Keratinocyte (primary cell): ENCODE data around the gene PARP11. TPM values are rescaled to one million over a fixed set of nuclear protein-coding genes. Genes with fewer than 3 reads are reported as not detected.

Source experiments
- DNase-seq: peaks from one replicate; pipeline ENCODE4 v3.0.0-alpha.2; 2011; ENCODE audit warnings: low read depth, missing footprints, low spot score
- FAIRE-seq: peaks from 2 replicates; lab custom pipeline; 2011; peaks lifted over from hg19 to GRCh38; lab: Jason Lieb, UNC
- H2AFZ ChIP-seq: 2 replicates; pipeline ENCODE4 v1.6.0; 2012; ENCODE audit warnings: low read length, control low read depth, inconsistent platforms; ENCODE audit not compliant: control insufficient read depth
- H3K27ac ChIP-seq: 2 replicates; pipeline ENCODE4 v1.5.1; 2011; ENCODE audit warnings: low read length; ENCODE audit not compliant: control insufficient read depth, insufficient read depth
- H3K27me3 ChIP-seq: 3 replicates; pipeline ENCODE4 v1.6.0; 2011; ENCODE audit warnings: low read length; ENCODE audit not compliant: control insufficient read depth, insufficient read depth; ENCODE audit errors: extremely low read depth
- H3K36me3 ChIP-seq, 2 experiments: 2 replicates in 1 of 2; 3 replicates in 1 of 2; pipeline ENCODE4 v1.5.1; 2011; ENCODE audit warnings: low read length in 2 of 2, mild to moderate bottlenecking in 1 of 2; ENCODE audit not compliant: control insufficient read depth in 2 of 2, insufficient read depth in 2 of 2; ENCODE audit errors: extremely low read depth in 1 of 2
- H3K4me1 ChIP-seq: 3 replicates; pipeline ENCODE4 v1.5.1; 2011; ENCODE audit warnings: low read length; ENCODE audit not compliant: control insufficient read depth, insufficient read depth; ENCODE audit errors: extremely low read depth
- H3K4me2 ChIP-seq: 3 replicates; pipeline ENCODE4 v1.6.0; 2011; ENCODE audit warnings: low read depth, low read length; ENCODE audit not compliant: control insufficient read depth, insufficient read depth; ENCODE audit errors: extremely low read depth
- H3K4me3 ChIP-seq, 3 experiments: fragments of 200-600 bp in 1 of 3; sonication (generic) in 1 of 3; 2 replicates in 2 of 3; 3 replicates in 1 of 3; pipeline ENCODE4 v1.5.1; 2011 to 2016; ENCODE audit warnings: low read length in 3 of 3, mild to moderate bottlenecking in 3 of 3, control low read depth in 2 of 3, inconsistent platforms in 1 of 3, low read depth in 1 of 3, mixed read lengths in 1 of 3, mixed run types in 1 of 3, moderate library complexity in 1 of 3; ENCODE audit not compliant: control insufficient read depth in 2 of 3, insufficient read depth in 2 of 3; ENCODE audit errors: extremely low read depth in 1 of 3
- H3K79me2 ChIP-seq: 2 replicates; pipeline ENCODE4 v1.6.0; 2012; ENCODE audit warnings: low read length; ENCODE audit not compliant: control insufficient read depth, insufficient read depth
- H3K9ac ChIP-seq: 3 replicates; pipeline ENCODE4 v1.6.0; 2011; ENCODE audit warnings: low read length; ENCODE audit not compliant: control insufficient read depth, insufficient read depth; ENCODE audit errors: extremely low read depth
- H3K9me1 ChIP-seq: 3 replicates; pipeline ENCODE4 v1.6.0; 2011; ENCODE audit warnings: low read length; ENCODE audit not compliant: control insufficient read depth, insufficient read depth; ENCODE audit errors: extremely low read depth
- H3K9me3 ChIP-seq: 2 replicates; pipeline ENCODE4 v1.5.1; 2012; ENCODE audit warnings: low read depth, low read length; ENCODE audit not compliant: control insufficient read depth
- H4K20me1 ChIP-seq: 3 replicates; pipeline ENCODE4 v1.6.0; 2011; ENCODE audit warnings: low read length; ENCODE audit not compliant: control insufficient read depth, insufficient read depth; ENCODE audit errors: extremely low read depth
- EZH2 ChIP-seq: IDR thresholded peaks from one replicate; pipeline ENCODE4 v1.6.1; 2012; ENCODE audit warnings: inconsistent platforms, mild to moderate bottlenecking, low read length, moderate library complexity
- dilution Hi-C: fragments of 300-500 bp; cut with MboI; formaldehyde crosslinking; loops from one replicate; pipeline ENCODE4 v1.7.0; 2020; ENCODE audit warnings: low sequenced_read_pairs; ENCODE audit not compliant: extremely low pct_ligation_motif_present
- polyA plus RNA-seq, 5 experiments: library from polyadenylated mRNA; depleted of rRNA in 3 of 5; stranded (reverse) in 3 of 5; stranded (forward) in 1 of 5; unstranded in 1 of 5; fragments of >200 nt; gene quantifications; 1 replicate in 1 of 5; 2 replicates in 3 of 5; 3 replicates in 1 of 5; pipeline versions ENCODE4 v1.2.1 to v1.2.3, GENCODE V29; 2011 to 2012; ENCODE audit warnings: missing spikeins in 2 of 5, low read depth in 1 of 5, low replicate concordance in 1 of 5
- TF ChIP-seq, protein P1 (sequence below), 3 experiments: IDR thresholded peaks in 1 of 3; conservative IDR thresholded peaks in 1 of 3; optimal IDR thresholded peaks in 1 of 3; 2 replicates in 2 of 3; 3 replicates in 1 of 3; pipeline versions ENCODE3 to v1.5.1; 2011; ENCODE audit warnings: low read length in 3 of 3, mild to moderate bottlenecking in 3 of 3, moderate library complexity in 2 of 3, control low read depth in 1 of 3, inconsistent platforms in 1 of 3; ENCODE audit not compliant: insufficient read depth in 2 of 3; ENCODE audit errors: extremely low read depth in 1 of 3

The PARP11 gene
- polyA plus RNA-seq, 1 donor (not counting 4 experiments of a cell fraction or from before 2014, with no cell fraction given): 5.4 TPM

GRCh38 chr12:3768911-3769447, 104.2 kb downstream of the PARP11 start:
- dilution Hi-C loops: no loop called here
- Histone ChIP-seq H4K20me1 (no peaks in the 10 kb centered on the region), H3K4me3 (no peak overlapping the region), H3K4me1 (peaks cover 10% of the 10 kb centered on the region), H3K79me2 (no peaks in the 10 kb centered on the region), H3K9ac (no peak overlapping the region), H3K36me3 (no peaks in the 10 kb centered on the region), H3K27ac (no peak overlapping the region), H3K27me3 (no peaks in the 10 kb centered on the region), H2AFZ (no peak overlapping the region), H3K4me2 (no peak overlapping the region), H3K9me1 (no peaks in the 10 kb centered on the region), H3K9me3 (no peaks in the 10 kb centered on the region)
- TF ChIP-seq EZH2: no peak
- TF ChIP-seq, protein P1, sequence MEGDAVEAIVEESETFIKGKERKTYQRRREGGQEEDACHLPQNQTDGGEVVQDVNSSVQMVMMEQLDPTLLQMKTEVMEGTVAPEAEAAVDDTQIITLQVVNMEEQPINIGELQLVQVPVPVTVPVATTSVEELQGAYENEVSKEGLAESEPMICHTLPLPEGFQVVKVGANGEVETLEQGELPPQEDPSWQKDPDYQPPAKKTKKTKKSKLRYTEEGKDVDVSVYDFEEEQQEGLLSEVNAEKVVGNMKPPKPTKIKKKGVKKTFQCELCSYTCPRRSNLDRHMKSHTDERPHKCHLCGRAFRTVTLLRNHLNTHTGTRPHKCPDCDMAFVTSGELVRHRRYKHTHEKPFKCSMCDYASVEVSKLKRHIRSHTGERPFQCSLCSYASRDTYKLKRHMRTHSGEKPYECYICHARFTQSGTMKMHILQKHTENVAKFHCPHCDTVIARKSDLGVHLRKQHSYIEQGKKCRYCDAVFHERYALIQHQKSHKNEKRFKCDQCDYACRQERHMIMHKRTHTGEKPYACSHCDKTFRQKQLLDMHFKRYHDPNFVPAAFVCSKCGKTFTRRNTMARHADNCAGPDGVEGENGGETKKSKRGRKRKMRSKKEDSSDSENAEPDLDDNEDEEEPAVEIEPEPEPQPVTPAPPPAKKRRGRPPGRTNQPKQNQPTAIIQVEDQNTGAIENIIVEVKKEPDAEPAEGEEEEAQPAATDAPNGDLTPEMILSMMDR (optimal IDR thresholded peaks at IDR 0.05 in 1 of 3, IDR thresholded peaks at IDR 0.05 in 1 of 3, conservative IDR thresholded peaks at IDR 0.05 in 1 of 3; ENCODE audit: extremely low read depth in 1 of 3, insufficient read depth in 2 of 3, low read length in 3 of 3): no peak
- FAIRE-seq (peak; percentile 34), DNase-seq (no peak)

DNA sequence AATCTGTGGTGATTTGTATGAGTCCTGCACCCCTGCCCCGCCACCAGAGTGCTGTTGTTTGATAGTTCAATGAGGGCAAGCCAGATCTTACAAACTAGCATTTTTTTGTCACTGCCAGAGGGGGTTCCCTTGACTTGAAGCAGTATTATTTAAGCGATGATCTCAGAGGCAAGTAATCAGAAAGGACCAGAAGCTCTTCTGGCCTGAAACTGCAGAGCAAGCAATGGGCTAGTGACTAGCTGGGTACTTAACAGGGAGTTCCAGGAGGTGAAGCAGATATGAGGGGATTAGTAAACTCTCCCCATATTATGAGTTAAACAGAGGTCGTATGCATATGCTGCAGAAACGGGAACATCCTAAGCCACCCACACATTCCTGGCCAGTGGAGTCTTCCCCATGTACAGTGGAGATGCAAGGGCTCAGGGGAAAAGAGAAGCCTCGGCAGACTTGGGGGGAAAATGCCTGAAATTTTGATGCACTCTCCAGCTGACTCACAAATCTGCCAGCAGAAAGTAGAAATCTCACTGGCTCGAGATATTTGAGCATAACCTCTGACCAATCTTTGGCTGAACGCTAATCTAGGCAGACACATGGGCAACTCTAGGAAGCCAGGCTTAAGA, 112.0 kb downstream of the PARP11 start:
- no peaks in the 10 kb centered on the region for H3K9me3 ChIP-seq
- no peaks in the 10 kb centered on the region for H3K36me3 ChIP-seq
- TF ChIP-seq EZH2: no peak
- TF ChIP-seq, protein P1 (optimal IDR thresholded peaks at IDR 0.05 in 1 of 3, IDR thresholded peaks at IDR 0.05 in 1 of 3, conservative IDR thresholded peaks at IDR 0.05 in 1 of 3; ENCODE audit: extremely low read depth in 1 of 3, insufficient read depth in 2 of 3, low read length in 3 of 3): no peak
- no peak overlapping the region for H3K27ac ChIP-seq
- H3K27me3 ChIP-seq: no peaks in the 10 kb centered on the region
- dilution Hi-C loops: no loop called here
- no peak overlapping the region for H3K4me2 ChIP-seq
- no peak overlapping the region for H3K4me3 ChIP-seq
- no peak overlapping the region for H2AFZ ChIP-seq
- DNase-seq: no peak
- FAIRE-seq: no peak
- no peaks in the 10 kb centered on the region for H3K4me1 ChIP-seq
- no peak overlapping the region for H3K9ac ChIP-seq
- H3K9me1 ChIP-seq: no peaks in the 10 kb centered on the region
- no peaks in the 10 kb centered on the region for H3K79me2 ChIP-seq
- H4K20me1 ChIP-seq: no peaks in the 10 kb centered on the region
